GM23338 (cell line): ENCODE measurements around the gene OVCA2. TPM values are rescaled to one million over a fixed set of nuclear protein-coding genes. Genes with fewer than 3 reads are reported as not detected.

Source experiments
- ATAC-seq: fragments of 200-7000 bp; cut with Tn5 transposase; 3 replicates; pipeline ENCODE4 v1.9.1; 2020
- DNase-seq: peaks from one replicate; pipeline ENCODE4 v3.0.0-alpha.2; 2015; ENCODE audit warnings: low spot score
- H2AFZ ChIP-seq: fragments of 200-600 bp; sonication (generic); 2 replicates; pipeline ENCODE4 v1.8.0; 2016; ENCODE audit warnings: antibody characterized with exemption, mild to moderate bottlenecking, moderate library complexity
- H3F3A ChIP-seq: fragments of 200-600 bp; sonication (generic); replicated peaks from 2 replicates; pipeline ENCODE4 v1.8.0; 2017; ENCODE audit warnings: antibody characterized with exemption, mixed run types, low read depth
- H3K27ac ChIP-seq: fragments of 200-600 bp; sonication (generic); 2 replicates; pipeline ENCODE4 v1.6.1; 2016; ENCODE audit warnings: low read depth
- H3K27me3 ChIP-seq: fragments of 200-600 bp; sonication (generic); 2 replicates; pipeline ENCODE4 v1.8.0; 2016; ENCODE audit warnings: mild to moderate bottlenecking, mixed run types, moderate library complexity; ENCODE audit not compliant: insufficient read depth
- H3K36me3 ChIP-seq: fragments of 200-600 bp; sonication (generic); 2 replicates; pipeline ENCODE4 v1.8.0; 2016; ENCODE audit warnings: mild to moderate bottlenecking; ENCODE audit not compliant: insufficient read depth
- H3K4me1 ChIP-seq: fragments of 200-600 bp; sonication (generic); 2 replicates; pipeline ENCODE4 v1.8.0; 2016; ENCODE audit warnings: mild to moderate bottlenecking, moderate library complexity; ENCODE audit not compliant: insufficient read depth
- H3K4me2 ChIP-seq: fragments of 200-600 bp; sonication (generic); 2 replicates; pipeline ENCODE4 v1.7.1; 2017; ENCODE audit warnings: mixed run types
- H3K4me3 ChIP-seq: fragments of 200-600 bp; sonication (generic); 2 replicates; pipeline ENCODE4 v1.6.1; 2016; ENCODE audit warnings: mixed run types
- H3K79me2 ChIP-seq: fragments of 200-600 bp; sonication (generic); replicated peaks from 2 replicates; pipeline ENCODE4 v1.8.0; 2017; ENCODE audit warnings: mild to moderate bottlenecking; ENCODE audit not compliant: insufficient read depth
- H3K9me2 ChIP-seq: fragments of 200-600 bp; sonication (generic); 2 replicates; pipeline ENCODE4 v1.8.0; 2017; ENCODE audit not compliant: insufficient read depth
- H4K20me1 ChIP-seq: fragments of 200-600 bp; sonication (generic); replicated peaks from 2 replicates; pipeline ENCODE4 v1.8.0; 2017; ENCODE audit warnings: mild to moderate bottlenecking; ENCODE audit not compliant: insufficient read depth
- H3K27ac Mint-ChIP-seq: 2 replicates; pipeline ENCODE4 v1.8.0; 2020; ENCODE audit warnings: inconsistent platforms, mild to moderate bottlenecking, moderate library complexity, mixed read lengths
- H3K27me3 Mint-ChIP-seq: 3 replicates; pipeline ENCODE4 v1.8.0; 2022; ENCODE audit warnings: low read depth, mild to moderate bottlenecking, moderate library complexity, mixed read lengths, inconsistent platforms; ENCODE audit not compliant: insufficient read depth, poor library complexity
- H3K36me3 Mint-ChIP-seq: 3 replicates; pipeline ENCODE4 v1.8.0; 2021; ENCODE audit warnings: low read depth, mild to moderate bottlenecking, inconsistent platforms, moderate library complexity, mixed read lengths
- H3K4me1 Mint-ChIP-seq: 3 replicates; pipeline ENCODE4 v1.8.0; 2020; ENCODE audit warnings: mild to moderate bottlenecking, inconsistent platforms, mixed read lengths
- H3K4me3 Mint-ChIP-seq: 3 replicates; pipeline ENCODE4 v1.8.0; 2021; ENCODE audit warnings: moderate library complexity, mild to moderate bottlenecking, inconsistent platforms, mixed read lengths
- H3K9me3 Mint-ChIP-seq: 3 replicates; pipeline ENCODE4 v1.8.0; 2020; ENCODE audit warnings: moderate library complexity, mild to moderate bottlenecking, inconsistent platforms, mixed read lengths
- CREB1 ChIP-seq: fragments of 250-450 bp; sonication (Bioruptor Pico); IDR thresholded peaks from 2 replicates; pipeline ENCODE4 v1.5.0; 2020; ENCODE audit warnings: low read depth, mild to moderate bottlenecking, moderate library complexity
- CTCF ChIP-seq, 2 experiments: fragments of 200-600 bp in 1 of 2; sonication (generic) in 1 of 2; conservative IDR thresholded peaks; 2 replicates each; pipeline versions ENCODE4 v1.5.1 to v1.6.1; 2016 to 2017; ENCODE audit warnings: antibody characterized with exemption in 2 of 2, low read depth in 2 of 2, mild to moderate bottlenecking in 2 of 2, moderate library complexity in 1 of 2
- ETS1 ChIP-seq: IDR thresholded peaks from 2 replicates; pipeline ENCODE4 v1.6.1; 2016; ENCODE audit warnings: antibody characterized with exemption
- EZH2 ChIP-seq: fragments of 200-600 bp; sonication (generic); IDR thresholded peaks from one replicate; pipeline ENCODE4 v1.8.0; 2017; ENCODE audit warnings: antibody characterized with exemption, mild to moderate bottlenecking, low read depth; ENCODE audit not compliant: unreplicated experiment
- EZH2phosphoT487 ChIP-seq: fragments of 200-600 bp; sonication (generic); IDR thresholded peaks from one replicate; pipeline ENCODE4 v1.8.1; 2018; ENCODE audit warnings: antibody characterized with exemption; ENCODE audit not compliant: unreplicated experiment
- JUNB ChIP-seq: IDR thresholded peaks from one replicate; pipeline ENCODE4 v1.6.1; 2016; ENCODE audit warnings: antibody characterized with exemption; ENCODE audit not compliant: unreplicated experiment
- NANOG ChIP-seq: IDR thresholded peaks from 2 replicates; pipeline ENCODE4 v1.6.1; 2016; ENCODE audit warnings: antibody characterized with exemption, borderline replicate concordance
- POLR2AphosphoS5 ChIP-seq: IDR thresholded peaks from 2 replicates; pipeline ENCODE4 v1.6.1; 2016; ENCODE audit warnings: antibody characterized with exemption, low read depth
- REST ChIP-seq: IDR thresholded peaks from one replicate; pipeline ENCODE4 v1.6.1; 2018; ENCODE audit warnings: antibody characterized with exemption; ENCODE audit not compliant: unreplicated experiment
- STAT1 ChIP-seq: IDR thresholded peaks from one replicate; pipeline ENCODE4 v1.6.1; 2016; ENCODE audit warnings: antibody characterized with exemption; ENCODE audit not compliant: unreplicated experiment
- ZNF114 ChIP-seq: fragments of 250-450 bp; sonication (Bioruptor Pico); IDR thresholded peaks from 2 replicates; pipeline ENCODE4 v1.5.0; 2020; ENCODE audit warnings: mild to moderate bottlenecking, moderate library complexity
- ZNF331 ChIP-seq: fragments of 250-450 bp; sonication (Bioruptor Pico); IDR thresholded peaks from 2 replicates; pipeline ENCODE4 v1.5.0; 2020; ENCODE audit warnings: low read depth, mild to moderate bottlenecking, moderate library complexity
- ZNF462 ChIP-seq: fragments of 250-450 bp; sonication (Bioruptor Pico); IDR thresholded peaks from 2 replicates; pipeline ENCODE4 v1.5.0; 2020; ENCODE audit warnings: mild to moderate bottlenecking, moderate library complexity
- polyA plus RNA-seq: library from polyadenylated mRNA; unstranded; fragments of >200 nt; fragmentation: Nextera tagmentation; extraction: Ambion mirVana; gene quantifications from 2 replicates; pipeline ENCODE4 v1.2.1, GENCODE V29; 2016
- total RNA-seq: library from RNA; depleted of rRNA; stranded (reverse); fragments of >200 nt; shearing (Covaris generic); gene quantifications from 2 replicates; pipeline ENCODE4 v1.2.3, GENCODE V29; 2014

OVCA2 gene
- total and polyA plus RNA-seq, 2 experiments from 2014 or later: 15.9 to 21.3 TPM

GRCh38 chr17:1996800-1997288 lies 45.0 kb upstream of the OVCA2 start:
- Mint-ChIP-seq H3K27ac (no peak overlapping the region), H3K4me3 (peak overlapping the region; percentile 41), H3K36me3 (no peaks in the 10 kb centered on the region), H3K9me3 (no peaks in the 10 kb centered on the region), H3K4me1 (peaks cover 31% of the 10 kb centered on the region), H3K27me3 (peaks cover 34% of the 10 kb centered on the region)
- Histone ChIP-seq H3K4me2 (0 out of 2 replicates have a peak overlapping the region, but pooled peaks have one; percentile 78), H4K20me1 (no peaks in the 10 kb centered on the region), H3F3A (no peaks in the 10 kb centered on the region), H3K27ac (no peak overlapping the region), H3K27me3 (peaks cover 33% of the 10 kb centered on the region), H2AFZ (peak overlapping the region; percentile 72; the same call in 1 of the 2 replicates), H3K9me2 (no peaks in the 10 kb centered on the region), H3K79me2 (no peaks in the 10 kb centered on the region), H3K4me3 (no peak overlapping the region), H3K36me3 (no peaks in the 10 kb centered on the region), H3K4me1 (peaks cover 14% of the 10 kb centered on the region; the same call in 1 of the 2 replicates)
- TF ChIP-seq STAT1: no peak
- no peak for TF ChIP-seq JUNB
- TF ChIP-seq NANOG: no peak
- no peak for TF ChIP-seq CREB1
- TF ChIP-seq CTCF (conservative IDR thresholded peaks at IDR 0.05; ENCODE audit: low read depth in 2 of 2): no peak
- TF ChIP-seq POLR2AphosphoS5: no peak
- TF ChIP-seq EZH2: no peak
- no peak for TF ChIP-seq EZH2phosphoT487
- no peak for TF ChIP-seq ZNF114
- TF ChIP-seq ZNF331: no peak
- no peak for TF ChIP-seq ZNF462 (CRISPR knock-in tag)
- no peak for TF ChIP-seq ETS1
- TF ChIP-seq REST: no peak
- ATAC-seq (no peak), DNase-seq (no peak)
